A549 (cell line): ENCODE results near the gene TBC1D16.

Source experiments
- CTCF ChIP-seq: fragments of >200 bp; sonication (Bioruptor Twin); formaldehyde crosslinking; IDR thresholded peaks from 3 replicates; pipeline ENCODE4 v1.5.1; 2016
- KDM1A ChIP-seq: fragments of 200-600 bp; sonication (generic); IDR thresholded peaks from 2 replicates; pipeline ENCODE4 v1.6.1; 2016; ENCODE audit warnings: low read depth, mild to moderate bottlenecking

GRCh38 chr17:79916991-79917901 lies 118.4 kb downstream of the TBC1D16 start:
- no peak for TF ChIP-seq CTCF
- TF ChIP-seq KDM1A = no peak
